Keratinocyte (primary cell): ENCODE data around the gene TMEM119. TPM values are rescaled to one million over a fixed set of nuclear protein-coding genes. Genes with fewer than 3 reads are reported as not detected.

Experiments
- DNase-seq: peaks from one replicate; pipeline ENCODE4 v3.0.0-alpha.2; 2011; ENCODE audit warnings: low read depth, missing footprints, low spot score
- FAIRE-seq: peaks from 2 replicates; lab custom pipeline; 2011; peaks lifted over from hg19 to GRCh38; lab: Jason Lieb, UNC
- H2AFZ ChIP-seq: 2 replicates; pipeline ENCODE4 v1.6.0; 2012; ENCODE audit warnings: low read length, control low read depth, inconsistent platforms; ENCODE audit not compliant: control insufficient read depth
- H3K27ac ChIP-seq: 2 replicates; pipeline ENCODE4 v1.5.1; 2011; ENCODE audit warnings: low read length; ENCODE audit not compliant: control insufficient read depth, insufficient read depth
- H3K27me3 ChIP-seq: 3 replicates; pipeline ENCODE4 v1.6.0; 2011; ENCODE audit warnings: low read length; ENCODE audit not compliant: control insufficient read depth, insufficient read depth; ENCODE audit errors: extremely low read depth
- H3K36me3 ChIP-seq, 2 experiments: 2 replicates in 1 of 2; 3 replicates in 1 of 2; pipeline ENCODE4 v1.5.1; 2011; ENCODE audit warnings: low read length in 2 of 2, mild to moderate bottlenecking in 1 of 2; ENCODE audit not compliant: control insufficient read depth in 2 of 2, insufficient read depth in 2 of 2; ENCODE audit errors: extremely low read depth in 1 of 2
- H3K4me1 ChIP-seq: 3 replicates; pipeline ENCODE4 v1.5.1; 2011; ENCODE audit warnings: low read length; ENCODE audit not compliant: control insufficient read depth, insufficient read depth; ENCODE audit errors: extremely low read depth
- H3K4me2 ChIP-seq: 3 replicates; pipeline ENCODE4 v1.6.0; 2011; ENCODE audit warnings: low read depth, low read length; ENCODE audit not compliant: control insufficient read depth, insufficient read depth; ENCODE audit errors: extremely low read depth
- H3K4me3 ChIP-seq, 3 experiments: fragments of 200-600 bp in 1 of 3; sonication (generic) in 1 of 3; 2 replicates in 2 of 3; 3 replicates in 1 of 3; pipeline ENCODE4 v1.5.1; 2011 to 2016; ENCODE audit warnings: low read length in 3 of 3, mild to moderate bottlenecking in 3 of 3, control low read depth in 2 of 3, inconsistent platforms in 1 of 3, low read depth in 1 of 3, mixed read lengths in 1 of 3, mixed run types in 1 of 3, moderate library complexity in 1 of 3; ENCODE audit not compliant: control insufficient read depth in 2 of 3, insufficient read depth in 2 of 3; ENCODE audit errors: extremely low read depth in 1 of 3
- H3K79me2 ChIP-seq: 2 replicates; pipeline ENCODE4 v1.6.0; 2012; ENCODE audit warnings: low read length; ENCODE audit not compliant: control insufficient read depth, insufficient read depth
- H3K9ac ChIP-seq: 3 replicates; pipeline ENCODE4 v1.6.0; 2011; ENCODE audit warnings: low read length; ENCODE audit not compliant: control insufficient read depth, insufficient read depth; ENCODE audit errors: extremely low read depth
- H3K9me1 ChIP-seq: 3 replicates; pipeline ENCODE4 v1.6.0; 2011; ENCODE audit warnings: low read length; ENCODE audit not compliant: control insufficient read depth, insufficient read depth; ENCODE audit errors: extremely low read depth
- H3K9me3 ChIP-seq: 2 replicates; pipeline ENCODE4 v1.5.1; 2012; ENCODE audit warnings: low read depth, low read length; ENCODE audit not compliant: control insufficient read depth
- H4K20me1 ChIP-seq: 3 replicates; pipeline ENCODE4 v1.6.0; 2011; ENCODE audit warnings: low read length; ENCODE audit not compliant: control insufficient read depth, insufficient read depth; ENCODE audit errors: extremely low read depth
- EZH2 ChIP-seq: IDR thresholded peaks from one replicate; pipeline ENCODE4 v1.6.1; 2012; ENCODE audit warnings: inconsistent platforms, mild to moderate bottlenecking, low read length, moderate library complexity
- dilution Hi-C: fragments of 300-500 bp; cut with MboI; formaldehyde crosslinking; loops from one replicate; pipeline ENCODE4 v1.7.0; 2020; ENCODE audit warnings: low sequenced_read_pairs; ENCODE audit not compliant: extremely low pct_ligation_motif_present
- polyA plus RNA-seq, 5 experiments: library from polyadenylated mRNA; depleted of rRNA in 3 of 5; stranded (reverse) in 3 of 5; stranded (forward) in 1 of 5; unstranded in 1 of 5; fragments of >200 nt; gene quantifications; 1 replicate in 1 of 5; 2 replicates in 3 of 5; 3 replicates in 1 of 5; pipeline versions ENCODE4 v1.2.1 to v1.2.3, GENCODE V29; 2011 to 2012; ENCODE audit warnings: missing spikeins in 2 of 5, low read depth in 1 of 5, low replicate concordance in 1 of 5
- TF ChIP-seq, protein P1 (sequence below), 3 experiments: IDR thresholded peaks in 1 of 3; conservative IDR thresholded peaks in 1 of 3; optimal IDR thresholded peaks in 1 of 3; 2 replicates in 2 of 3; 3 replicates in 1 of 3; pipeline versions ENCODE3 to v1.5.1; 2011; ENCODE audit warnings: low read length in 3 of 3, mild to moderate bottlenecking in 3 of 3, moderate library complexity in 2 of 3, control low read depth in 1 of 3, inconsistent platforms in 1 of 3; ENCODE audit not compliant: insufficient read depth in 2 of 3; ENCODE audit errors: extremely low read depth in 1 of 3

Gene TMEM119
- polyA plus RNA-seq, 1 donor (not counting 4 experiments of a cell fraction or from before 2014, with no cell fraction given) = not detected

DNA sequence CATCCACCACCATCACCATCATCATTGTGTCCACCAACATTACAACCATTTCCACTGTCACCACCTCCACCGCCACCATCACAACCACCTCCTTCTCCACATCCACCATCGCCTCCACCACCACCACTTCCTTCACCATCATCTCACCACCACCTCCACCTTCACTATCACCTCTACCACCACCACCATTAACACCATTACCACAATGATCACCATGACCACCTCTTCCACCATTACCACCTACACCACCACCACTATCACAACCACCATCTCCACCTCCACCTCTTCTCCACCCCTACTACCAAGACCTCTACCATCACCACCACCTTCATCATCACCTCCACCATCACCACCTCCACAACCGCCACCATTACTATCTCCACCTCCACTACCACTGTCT, 19.1 kb downstream of the TMEM119 start:
- DNase-seq = no peak
- no peaks in the 10 kb centered on the region for H3K36me3 ChIP-seq
- dilution Hi-C loops = no loop called here
- no peaks in the 10 kb centered on the region for H3K9me3 ChIP-seq
- no peak overlapping the region for H3K4me2 ChIP-seq
- peaks cover 5% of the 10 kb centered on the region for H3K27me3 ChIP-seq
- no peaks in the 10 kb centered on the region for H4K20me1 ChIP-seq
- H3K79me2 ChIP-seq = no peaks in the 10 kb centered on the region
- FAIRE-seq = no peak
- no peak overlapping the region for H2AFZ ChIP-seq
- no peaks in the 10 kb centered on the region for H3K4me1 ChIP-seq
- H3K4me3 ChIP-seq = no peak overlapping the region
- no peak overlapping the region for H3K27ac ChIP-seq
- H3K9ac ChIP-seq = no peak overlapping the region
- H3K9me1 ChIP-seq = no peaks in the 10 kb centered on the region
- TF ChIP-seq, protein P1, sequence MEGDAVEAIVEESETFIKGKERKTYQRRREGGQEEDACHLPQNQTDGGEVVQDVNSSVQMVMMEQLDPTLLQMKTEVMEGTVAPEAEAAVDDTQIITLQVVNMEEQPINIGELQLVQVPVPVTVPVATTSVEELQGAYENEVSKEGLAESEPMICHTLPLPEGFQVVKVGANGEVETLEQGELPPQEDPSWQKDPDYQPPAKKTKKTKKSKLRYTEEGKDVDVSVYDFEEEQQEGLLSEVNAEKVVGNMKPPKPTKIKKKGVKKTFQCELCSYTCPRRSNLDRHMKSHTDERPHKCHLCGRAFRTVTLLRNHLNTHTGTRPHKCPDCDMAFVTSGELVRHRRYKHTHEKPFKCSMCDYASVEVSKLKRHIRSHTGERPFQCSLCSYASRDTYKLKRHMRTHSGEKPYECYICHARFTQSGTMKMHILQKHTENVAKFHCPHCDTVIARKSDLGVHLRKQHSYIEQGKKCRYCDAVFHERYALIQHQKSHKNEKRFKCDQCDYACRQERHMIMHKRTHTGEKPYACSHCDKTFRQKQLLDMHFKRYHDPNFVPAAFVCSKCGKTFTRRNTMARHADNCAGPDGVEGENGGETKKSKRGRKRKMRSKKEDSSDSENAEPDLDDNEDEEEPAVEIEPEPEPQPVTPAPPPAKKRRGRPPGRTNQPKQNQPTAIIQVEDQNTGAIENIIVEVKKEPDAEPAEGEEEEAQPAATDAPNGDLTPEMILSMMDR (optimal IDR thresholded peaks at IDR 0.05 in 1 of 3, IDR thresholded peaks at IDR 0.05 in 1 of 3, conservative IDR thresholded peaks at IDR 0.05 in 1 of 3; ENCODE audit: extremely low read depth in 1 of 3, insufficient read depth in 2 of 3, low read length in 3 of 3) = no peak
- no peak for TF ChIP-seq EZH2

DNA sequence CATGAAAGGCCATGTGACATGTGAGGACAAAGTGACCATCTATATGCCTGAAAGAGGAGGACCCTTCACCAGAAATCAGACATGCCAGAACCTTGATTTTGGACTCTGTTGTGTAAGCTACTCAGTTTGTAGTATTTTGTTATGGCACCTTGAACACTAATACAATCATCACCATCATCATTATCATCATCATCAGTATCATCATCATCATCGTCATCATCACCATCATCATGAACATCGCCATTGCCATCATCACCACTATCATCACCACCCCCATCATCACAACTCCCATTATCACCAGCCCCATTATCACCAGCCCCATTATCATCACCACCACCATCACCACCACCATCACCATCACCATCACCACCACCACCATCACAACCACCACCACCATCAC, 19.6 kb downstream of the TMEM119 start:
- FAIRE-seq = no peak
- H4K20me1 ChIP-seq = no peaks in the 10 kb centered on the region
- H3K79me2 ChIP-seq = no peaks in the 10 kb centered on the region
- H3K4me2 ChIP-seq = no peak overlapping the region
- no peaks in the 10 kb centered on the region for H3K4me1 ChIP-seq
- H2AFZ ChIP-seq = no peak overlapping the region
- H3K9ac ChIP-seq = no peak overlapping the region
- H3K27ac ChIP-seq = no peak overlapping the region
- dilution Hi-C loops = no loop called here
- H3K36me3 ChIP-seq = no peaks in the 10 kb centered on the region
- no peaks in the 10 kb centered on the region for H3K9me3 ChIP-seq
- DNase-seq = no peak
- TF ChIP-seq EZH2 = no peak
- TF ChIP-seq, protein P1 (optimal IDR thresholded peaks at IDR 0.05 in 1 of 3, IDR thresholded peaks at IDR 0.05 in 1 of 3, conservative IDR thresholded peaks at IDR 0.05 in 1 of 3; ENCODE audit: extremely low read depth in 1 of 3, insufficient read depth in 2 of 3, low read length in 3 of 3) = no peak
- H3K9me1 ChIP-seq = no peaks in the 10 kb centered on the region
- H3K27me3 ChIP-seq = no peaks in the 10 kb centered on the region
- H3K4me3 ChIP-seq = no peak overlapping the region
